GM19351 (cell line): ENCODE measurements around the gene EMSY.
"Not testable (repeated sequence)": the region's sequence is repeated elsewhere in the genome, so short reads cannot be mapped to it uniquely, and the experiment has no call there.

Experiments used
- ATAC-seq: cut with Tn5 transposase; IDR thresholded peaks from one replicate; pipeline ENCODE4 v1.9.1; 2021; ENCODE audit warnings: mild to moderate bottlenecking, moderate library complexity; ENCODE audit not compliant: unreplicated experiment

EMSY gene

DNA sequence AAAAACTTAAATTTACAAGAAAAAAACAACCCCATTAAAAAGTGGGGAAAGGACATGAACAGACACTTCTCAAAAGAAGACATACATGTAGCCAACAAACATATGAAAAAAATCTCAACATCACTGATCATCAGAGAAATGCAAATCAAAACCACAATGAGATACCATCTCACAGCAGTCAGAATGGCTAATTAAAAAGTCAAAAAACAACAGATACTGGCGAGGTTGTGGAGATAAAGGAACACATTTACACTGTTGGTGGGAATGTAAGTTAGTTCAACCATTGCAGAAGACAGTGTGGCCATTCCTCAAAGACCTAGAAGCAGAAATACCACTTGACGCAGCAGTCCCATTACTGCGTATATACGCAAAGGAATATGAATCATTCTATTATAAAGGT is 150.3 kb downstream of the EMSY start:
- ATAC-seq, result not testable (repeated sequence)

DNA sequence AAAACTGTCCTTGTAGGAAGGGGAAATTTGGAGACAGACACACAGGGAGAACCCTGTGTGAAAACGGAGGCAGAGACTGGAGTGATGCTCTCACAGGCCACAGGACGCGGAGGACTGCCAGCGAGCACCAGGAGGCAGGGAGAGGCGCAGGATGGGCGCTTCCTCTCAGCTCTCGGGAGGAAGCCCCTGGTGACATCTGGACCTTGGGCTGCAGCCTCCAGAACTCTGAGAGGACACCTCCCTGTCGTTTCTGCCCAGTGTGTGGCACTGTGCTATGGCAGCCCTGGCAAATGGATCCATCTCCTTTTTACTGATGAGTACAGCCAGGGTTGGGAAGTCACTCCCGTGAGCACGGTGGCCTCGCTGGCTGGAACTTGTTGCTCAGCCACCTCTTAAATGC is 151.8 kb downstream of the EMSY start:
- no peak for ATAC-seq

DNA sequence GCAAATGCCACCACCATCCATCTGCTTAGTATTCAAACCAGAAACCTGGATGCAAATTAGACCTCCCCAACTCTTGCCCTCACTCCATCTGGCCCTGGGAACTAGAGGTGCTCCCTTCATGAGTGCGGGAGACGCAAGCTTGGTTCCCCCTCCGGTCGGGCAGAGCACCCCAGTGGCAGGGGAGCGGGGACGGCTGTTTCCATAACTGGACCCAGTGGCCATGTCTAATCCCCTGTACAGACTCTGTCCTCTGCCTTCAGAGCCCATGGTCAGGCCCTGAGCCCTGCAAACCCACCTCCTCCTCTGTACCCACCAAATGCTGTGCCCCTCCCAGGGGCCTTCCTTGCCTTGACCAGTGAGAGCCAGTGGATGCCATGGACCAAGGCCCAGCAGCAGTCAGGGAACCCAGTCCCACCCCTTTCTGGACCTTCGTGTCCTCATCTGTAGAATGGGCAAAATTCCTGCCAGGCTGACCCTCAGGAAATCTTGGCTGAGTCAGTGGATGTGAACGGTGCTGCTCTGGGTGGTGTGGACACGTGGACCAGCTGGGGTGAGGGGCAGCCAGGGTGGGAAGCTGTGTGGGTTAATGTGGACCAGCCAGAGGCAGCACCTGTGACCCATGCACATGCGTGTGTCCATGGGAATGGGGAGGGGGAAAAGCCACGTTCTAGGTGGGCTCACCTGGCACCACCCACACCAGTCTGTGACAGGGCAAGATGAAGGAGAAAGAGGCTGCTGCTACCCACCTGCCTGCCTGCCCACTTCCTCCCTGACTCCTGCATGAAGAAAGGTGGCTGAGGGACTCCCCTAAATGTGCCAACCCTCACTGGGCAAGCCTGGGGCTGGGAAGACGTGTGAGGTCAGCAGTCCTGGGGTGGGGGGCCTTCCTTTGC is 153.0 kb downstream of the EMSY start:
- no peak for ATAC-seq

DNA sequence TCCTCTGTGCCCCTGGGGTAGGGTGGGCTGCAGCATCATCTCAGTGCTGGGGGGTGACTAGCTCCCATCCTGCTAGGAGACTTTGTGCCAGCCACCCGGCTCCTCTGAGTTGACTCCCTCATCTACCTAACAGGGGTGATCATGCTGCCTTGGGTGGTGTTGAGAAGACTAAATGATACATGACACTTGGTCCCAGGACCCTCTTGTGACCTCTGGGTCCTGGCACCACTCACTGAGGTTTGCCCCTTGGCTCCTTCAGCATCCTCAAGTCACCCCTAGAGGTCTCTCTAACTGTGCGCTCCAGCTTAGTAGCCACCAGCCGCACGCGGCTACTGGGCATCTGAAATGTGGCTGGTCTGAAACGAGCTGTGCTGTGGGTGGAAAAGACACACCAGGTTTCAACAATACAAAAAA is 153.6 kb downstream of the EMSY start:
- ATAC-seq, result peak; percentile 59

DNA sequence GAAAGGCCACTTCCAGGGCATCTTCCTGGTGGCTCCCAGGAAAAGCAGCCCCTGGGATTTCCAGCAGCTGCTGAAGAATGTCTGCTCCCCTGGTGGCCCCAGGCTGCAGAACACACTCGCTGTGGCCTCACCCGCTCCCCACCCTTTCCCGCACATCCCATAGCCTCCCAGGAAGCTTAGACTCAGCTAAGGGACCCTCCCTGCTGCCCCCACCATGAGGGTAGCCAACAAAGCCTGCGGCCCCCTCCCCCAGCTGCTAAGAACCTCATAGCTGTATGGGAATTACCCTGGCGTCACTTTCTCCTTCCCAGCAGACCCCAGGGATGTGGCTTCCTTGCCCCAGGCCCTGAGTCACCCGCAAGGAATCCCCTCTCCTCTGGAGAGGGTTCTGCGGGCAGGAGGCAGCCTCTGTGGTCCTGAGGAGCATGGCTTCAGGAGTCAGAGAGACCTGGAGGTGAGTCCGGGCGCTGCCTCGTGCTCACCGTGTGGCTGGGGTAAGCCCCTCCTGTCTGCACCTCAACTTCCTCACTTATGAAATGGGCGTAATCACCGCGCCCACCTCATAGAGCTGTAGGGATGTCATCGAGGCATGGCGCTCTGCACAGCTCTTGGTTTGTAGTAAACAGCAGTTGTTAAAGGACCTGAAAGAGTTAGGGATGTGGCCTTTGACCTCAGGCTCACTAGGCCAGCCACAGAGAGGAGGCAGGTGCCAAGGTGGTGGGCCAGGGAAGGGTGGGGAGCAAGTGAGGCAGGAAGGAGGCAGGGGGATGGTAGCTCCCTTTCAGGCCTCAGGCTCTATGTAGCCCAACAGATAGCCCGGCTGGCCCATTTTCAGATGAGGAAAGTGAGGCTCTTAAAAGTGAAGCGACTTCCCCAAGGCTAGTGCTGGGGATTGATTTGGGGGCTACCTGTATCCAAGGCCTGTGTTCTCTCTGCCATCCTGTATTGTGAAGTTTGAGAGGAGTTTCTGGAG is 154.5 kb downstream of the EMSY start:
- no peak for ATAC-seq

DNA sequence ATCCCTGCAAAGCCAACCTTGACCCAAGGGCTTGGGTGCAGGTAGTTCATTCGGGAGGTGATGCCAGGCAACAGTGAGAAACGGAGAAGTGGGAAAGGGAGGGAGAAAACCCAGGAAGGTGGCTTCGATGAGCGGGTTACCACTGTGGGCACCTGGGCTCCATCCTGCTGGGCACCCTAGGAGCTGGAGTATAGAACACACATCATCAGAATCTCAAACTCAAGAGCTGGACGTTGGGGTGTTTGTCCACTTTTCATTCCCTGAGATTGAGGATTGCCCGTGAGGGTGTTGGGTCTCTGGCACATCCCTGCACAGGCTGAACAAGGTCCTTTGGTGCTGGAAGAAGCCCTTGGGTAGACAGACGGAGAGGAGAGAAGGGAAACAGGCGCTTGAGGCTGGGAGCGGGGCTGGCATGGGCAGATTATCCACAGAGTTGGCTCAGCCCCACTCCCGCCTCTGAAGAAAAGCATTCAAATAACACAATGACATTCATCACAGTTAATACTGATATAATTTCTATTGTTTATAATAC is 155.4 kb downstream of the EMSY start:
- ATAC-seq, result no peak

DNA sequence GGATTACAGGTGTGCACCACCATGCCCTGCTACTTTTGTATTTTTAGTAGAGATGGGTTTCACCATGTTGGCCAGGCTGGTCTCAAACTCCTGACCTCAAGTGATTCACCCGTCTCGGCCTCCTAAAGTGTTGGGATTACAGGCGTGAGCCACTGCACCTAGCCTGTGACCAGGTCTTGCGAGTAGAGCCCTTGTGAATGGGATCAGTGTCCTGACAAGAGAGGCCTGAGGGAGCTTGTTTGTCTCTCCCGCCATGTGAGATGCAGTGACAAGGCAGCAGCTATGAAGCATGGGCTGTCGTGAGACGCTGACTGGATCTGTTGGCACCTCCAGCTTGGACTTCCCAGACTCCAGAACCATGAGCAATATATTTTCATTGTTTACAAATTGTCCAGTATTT is 156.5 kb downstream of the EMSY start:
- no peak for ATAC-seq

DNA sequence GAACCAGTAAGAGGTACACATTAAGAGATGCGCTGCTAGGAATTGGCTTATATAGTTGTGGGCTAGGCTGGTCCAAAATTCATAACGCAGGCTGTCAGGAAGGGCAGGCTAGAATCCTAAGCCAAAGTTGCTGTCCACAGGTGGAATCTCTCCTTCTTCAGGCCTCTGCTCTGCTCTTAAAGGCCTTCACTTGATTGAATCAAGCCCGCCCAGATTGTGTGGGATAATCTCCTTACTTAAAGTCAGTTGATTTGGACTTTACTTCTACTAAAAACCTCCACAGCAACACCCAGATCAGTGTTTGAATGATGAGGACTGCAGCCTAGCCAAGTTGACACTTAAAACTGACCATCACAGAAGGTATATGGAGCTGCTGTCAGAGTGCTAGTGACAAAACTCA is 156.9 kb downstream of the EMSY start:
- ATAC-seq, result no peak

DNA sequence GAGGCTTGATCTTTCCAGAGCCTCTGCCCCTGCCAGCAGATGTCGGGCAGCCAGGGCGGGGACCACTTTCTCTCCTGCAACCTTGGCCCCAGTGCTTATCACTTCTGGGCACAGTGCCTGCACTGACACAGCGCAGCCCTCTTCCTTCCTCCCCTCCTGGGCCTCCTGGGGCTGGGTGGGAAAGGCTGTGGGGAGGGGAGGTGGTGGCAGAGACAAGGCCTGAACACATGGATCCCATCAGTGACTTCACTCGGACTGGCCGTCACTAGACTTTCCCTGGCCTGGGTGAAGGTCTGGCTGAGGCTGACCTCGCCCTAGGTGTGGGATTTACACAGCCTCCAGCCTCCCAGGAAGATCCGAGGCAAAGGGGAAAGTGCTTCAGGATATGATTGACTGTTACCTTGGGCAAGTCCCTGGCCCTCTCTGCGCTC is 157.6 kb downstream of the EMSY start:
- no peak for ATAC-seq
